Measurements from ENCODE around the gene UBL3.

The UBL3 gene

GRCh38 chr13:29730253-29730652, 120.2 kb downstream of the UBL3 start:
- Histone ChIP-seq H3K36me3 (ENCODE audit: insufficient read depth, low read length) (no peaks in the 10 kb centered on the region), H3K27me3 (ENCODE audit: insufficient read depth, low read length) (peaks cover 6% of the 10 kb centered on the region), H2AFZ (ENCODE audit: low read depth, low read length) (no peak overlapping the region), H3K4me1 (ENCODE audit: insufficient read depth, low read length) (no peaks in the 10 kb centered on the region), H3K9me3 (ENCODE audit: low read length) (no peaks in the 10 kb centered on the region), H3K4me3 (ENCODE audit: low read length) (no peak overlapping the region)

GRCh38 chr13:29722415-29722814, 128.0 kb downstream of the UBL3 start:
- no peaks in the 10 kb centered on the region for H3K27me3 ChIP-seq (ENCODE audit: insufficient read depth, low read length)
- H3K4me1 ChIP-seq (ENCODE audit: insufficient read depth, low read length), result no peaks in the 10 kb centered on the region
- no peaks in the 10 kb centered on the region for H3K36me3 ChIP-seq (ENCODE audit: insufficient read depth, low read length)
- H3K4me3 ChIP-seq (ENCODE audit: low read length), result no peak overlapping the region
- no peak overlapping the region for H2AFZ ChIP-seq (ENCODE audit: low read depth, low read length)
- no peaks in the 10 kb centered on the region for H3K9me3 ChIP-seq (ENCODE audit: low read length)

- Histone ChIP-seq H3K9me3 (ENCODE audit: low read length) (no peaks in the 10 kb centered on the region), H3K4me3 (ENCODE audit: low read length) (no peak overlapping the region), H3K27me3 (ENCODE audit: insufficient read depth, low read length) (no peaks in the 10 kb centered on the region), H3K4me1 (ENCODE audit: insufficient read depth, low read length) (no peaks in the 10 kb centered on the region), H2AFZ (ENCODE audit: low read depth, low read length) (no peak overlapping the region), H3K36me3 (ENCODE audit: insufficient read depth, low read length) (no peaks in the 10 kb centered on the region)
Observed at GRCh38 chr13:29721766-29722165, 128.7 kb downstream of the UBL3 start.

- no peaks in the 10 kb centered on the region for H3K27me3 ChIP-seq (ENCODE audit: insufficient read depth, low read length)
- no peaks in the 10 kb centered on the region for H3K36me3 ChIP-seq (ENCODE audit: insufficient read depth, low read length)
- peaks cover 4% of the 10 kb centered on the region for H3K9me3 ChIP-seq (ENCODE audit: low read length)
- no peak overlapping the region for H2AFZ ChIP-seq (ENCODE audit: low read depth, low read length)
- no peak overlapping the region for H3K4me3 ChIP-seq (ENCODE audit: low read length)
- H3K4me1 ChIP-seq (ENCODE audit: insufficient read depth, low read length), result no peaks in the 10 kb centered on the region
Observed at GRCh38 chr13:29718694-29719093, 131.7 kb downstream of the UBL3 start.

- H3K9me3 ChIP-seq (ENCODE audit: low read length), result peaks cover 4% of the 10 kb centered on the region
- H3K4me1 ChIP-seq (ENCODE audit: insufficient read depth, low read length), result no peaks in the 10 kb centered on the region
- H2AFZ ChIP-seq (ENCODE audit: low read depth, low read length), result no peak overlapping the region
- H3K4me3 ChIP-seq (ENCODE audit: low read length), result no peak overlapping the region
- H3K36me3 ChIP-seq (ENCODE audit: insufficient read depth, low read length), result no peaks in the 10 kb centered on the region
- H3K27me3 ChIP-seq (ENCODE audit: insufficient read depth, low read length), result no peaks in the 10 kb centered on the region
Observed at GRCh38 chr13:29716493-29716892, 133.9 kb downstream of the UBL3 start.
